OCI-LY3 (cell line): ENCODE measurements around the gene IL12B.

Experiments used
- CTCF ChIP-seq: fragments of 200-600, 300-600 bp; sonication (generic); IDR thresholded peaks from 2 replicates; pipeline ENCODE4 v1.5.1; 2014; ENCODE audit warnings: antibody characterized with exemption, low read length, low read depth
- EZH2phosphoT487 ChIP-seq: fragments of 200-600 bp; shearing (Covaris generic); IDR thresholded peaks from 2 replicates; pipeline ENCODE4 v1.6.1; 2018; ENCODE audit warnings: antibody characterized with exemption, mixed run types, low read depth

- no peak for TF ChIP-seq CTCF
- no peak for TF ChIP-seq EZH2phosphoT487
Measured at GRCh38 chr5:159311063-159311462, 19.2 kb downstream of the IL12B start.
